HG03558 (cell line): ENCODE measurements around the gene FOXN4.

Experiments used
- ATAC-seq: cut with Tn5 transposase; IDR thresholded peaks from one replicate; pipeline ENCODE4 v1.9.1; 2021; ENCODE audit warnings: moderate number of reproducible peaks; ENCODE audit not compliant: unreplicated experiment; ENCODE audit errors: extremely low read depth

The FOXN4 gene

DNA sequence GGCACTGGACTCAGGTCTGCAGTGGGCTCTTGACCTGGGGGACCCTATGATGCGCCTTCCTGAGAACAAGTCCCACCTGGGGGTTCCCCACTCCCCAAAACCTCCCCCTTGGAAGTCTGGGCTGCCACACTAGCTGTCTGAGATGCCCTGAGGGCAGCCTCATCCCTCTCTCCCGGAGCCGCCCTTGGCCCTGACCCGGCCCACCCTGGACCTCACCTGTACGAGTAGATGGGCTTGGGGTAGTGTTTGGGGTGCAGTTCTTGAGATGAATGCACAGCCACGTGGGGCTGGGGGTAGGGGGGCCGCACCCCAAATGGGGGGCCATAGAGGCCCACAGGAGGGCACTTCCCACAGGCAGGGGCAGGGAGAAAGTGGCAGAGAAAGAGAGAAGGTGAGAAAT lies 21.9 kb downstream of the FOXN4 start:
- no peak for ATAC-seq

- ATAC-seq: no peak
Measured at GRCh38 chr12:109286652-109287051, 22.4 kb downstream of the FOXN4 start.

GRCh38 chr12:109286252-109286651 lies 22.8 kb downstream of the FOXN4 start:
- ATAC-seq: no peak

- ATAC-seq: no peak
Measured at GRCh38 chr12:109284392-109284791, 24.7 kb downstream of the FOXN4 start.

GRCh38 chr12:109281452-109281851 lies 27.6 kb downstream of the FOXN4 start:
- ATAC-seq: no peak

- no peak for ATAC-seq
Measured at GRCh38 chr12:109279525-109279924, 29.6 kb downstream of the FOXN4 start.

- ATAC-seq: no peak
Measured at GRCh38 chr12:109278912-109279311, 30.2 kb downstream of the FOXN4 start.

DNA sequence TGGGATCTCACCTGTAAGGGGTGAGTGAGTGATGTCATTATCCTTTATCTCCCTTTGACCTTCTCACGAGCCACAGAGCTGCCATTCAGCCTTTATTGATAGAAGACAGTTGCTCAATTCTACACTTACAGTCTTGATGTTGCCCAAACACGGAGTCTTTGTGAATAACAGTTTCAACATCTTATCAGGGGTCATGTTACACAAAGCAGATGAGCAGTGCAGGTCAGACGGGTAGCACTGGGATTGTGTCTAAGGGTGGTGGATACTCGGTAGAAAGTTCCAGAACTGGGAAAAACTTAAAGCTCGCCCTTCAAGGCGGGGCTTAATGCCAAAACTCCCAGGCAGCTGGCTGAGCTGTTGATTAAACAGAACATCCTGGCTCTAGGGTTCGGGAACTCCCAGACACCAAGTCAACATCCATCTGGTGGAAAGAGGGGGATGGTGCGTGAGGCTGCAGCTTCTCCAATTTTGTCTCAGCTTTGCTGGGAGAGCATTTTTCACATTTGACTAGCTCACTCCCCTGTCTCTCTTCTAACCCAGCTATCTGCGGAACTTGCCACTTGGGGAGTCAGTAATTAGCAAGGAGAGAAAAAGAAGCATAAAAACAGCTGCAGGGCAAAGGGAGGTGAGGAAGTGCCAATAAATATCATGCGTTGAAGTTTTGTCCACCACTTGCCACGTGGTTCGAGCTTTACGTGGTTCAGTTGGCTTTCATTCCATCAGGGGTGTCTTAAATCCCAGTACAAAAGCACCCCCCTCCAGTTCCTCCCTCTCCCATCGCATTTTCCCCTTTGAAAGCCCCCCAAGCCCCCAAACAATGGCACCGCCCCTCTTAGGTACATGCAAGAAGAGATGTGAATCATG lies 31.0 kb downstream of the FOXN4 start:
- ATAC-seq: no peak

GRCh38 chr12:109277255-109277898 lies 31.7 kb downstream of the FOXN4 start:
- no peak for ATAC-seq

DNA sequence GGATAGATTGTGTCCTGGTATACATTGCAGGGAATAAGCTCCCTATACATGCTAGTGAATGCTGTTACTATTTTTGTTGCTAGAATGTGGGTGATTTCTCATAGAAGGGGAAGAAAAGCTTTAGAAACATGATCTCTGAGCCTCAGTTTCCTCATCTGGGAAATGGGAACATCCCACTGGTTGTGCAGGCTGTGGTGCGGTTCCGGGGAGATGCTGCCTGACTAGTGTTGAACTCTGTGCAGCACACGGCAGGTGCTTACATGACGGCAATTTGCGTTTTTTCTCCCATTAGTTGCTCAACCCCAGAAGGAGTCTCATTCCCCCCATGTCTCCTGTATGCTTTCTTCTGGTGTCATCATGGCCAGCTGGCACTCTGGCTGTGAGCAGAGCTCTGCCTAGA lies 32.9 kb downstream of the FOXN4 start:
- no peak for ATAC-seq

DNA sequence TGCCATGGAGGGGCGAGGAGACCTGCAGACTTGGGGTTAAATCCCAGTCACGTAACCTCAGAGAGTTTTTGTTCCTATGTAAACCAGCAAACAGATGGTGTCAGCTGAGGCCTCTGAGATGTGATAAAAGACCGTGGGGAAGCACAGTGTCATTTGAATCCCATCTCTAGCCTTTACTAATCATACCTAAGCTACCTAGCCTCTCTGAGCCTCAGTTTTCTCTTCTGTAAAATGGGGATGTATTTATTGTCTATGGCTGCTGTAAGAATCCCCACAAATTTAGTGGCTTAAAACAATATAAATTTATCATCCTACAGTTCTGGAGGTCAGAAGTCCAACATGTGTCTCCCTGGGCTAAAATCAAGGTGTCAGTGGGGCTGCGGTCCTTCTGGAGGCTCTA lies 33.9 kb downstream of the FOXN4 start:
- no peak for ATAC-seq

DNA sequence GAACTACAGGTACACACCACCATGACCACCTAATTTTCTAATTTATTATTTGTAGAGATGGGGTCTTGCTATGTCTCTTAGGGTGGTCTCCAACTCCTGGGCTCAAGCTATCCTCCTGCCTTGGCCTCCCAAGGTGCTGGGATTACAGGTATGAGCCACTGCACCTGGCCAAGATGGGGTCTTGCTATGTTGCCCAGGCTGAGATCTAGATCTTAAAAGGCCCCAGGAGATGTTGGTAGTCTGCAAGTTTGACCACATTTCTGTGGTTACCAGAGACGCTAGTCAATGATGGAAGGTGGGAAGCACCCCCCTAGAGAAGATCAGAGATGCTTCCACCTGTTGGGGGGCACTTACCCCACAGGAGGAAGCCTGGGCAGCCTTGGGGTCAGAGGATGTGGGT lies 34.7 kb downstream of the FOXN4 start:
- no peak for ATAC-seq

DNA sequence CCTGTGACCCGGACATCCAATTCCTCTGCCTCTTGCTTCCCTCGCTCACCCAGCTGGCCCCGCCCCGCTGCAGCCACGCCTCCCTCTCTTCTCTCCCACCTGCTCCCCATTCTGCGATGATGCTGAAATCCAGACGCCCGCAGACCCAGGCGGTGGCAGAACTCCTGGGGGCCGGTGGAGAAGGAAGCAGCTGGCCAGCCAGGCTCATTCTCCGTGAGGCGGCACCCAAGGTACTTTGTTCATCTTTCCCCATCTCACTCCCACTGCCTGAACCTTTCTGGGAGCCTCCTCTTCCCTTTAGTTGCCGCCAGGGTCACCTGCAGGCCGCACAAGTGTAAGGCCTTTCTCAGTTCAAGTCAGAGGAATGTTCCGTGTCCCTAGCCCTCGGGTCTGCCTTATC lies 35.7 kb downstream of the FOXN4 start:
- ATAC-seq: no peak

GRCh38 chr12:109271418-109271817 lies 37.7 kb downstream of the FOXN4 start:
- ATAC-seq: no peak

DNA sequence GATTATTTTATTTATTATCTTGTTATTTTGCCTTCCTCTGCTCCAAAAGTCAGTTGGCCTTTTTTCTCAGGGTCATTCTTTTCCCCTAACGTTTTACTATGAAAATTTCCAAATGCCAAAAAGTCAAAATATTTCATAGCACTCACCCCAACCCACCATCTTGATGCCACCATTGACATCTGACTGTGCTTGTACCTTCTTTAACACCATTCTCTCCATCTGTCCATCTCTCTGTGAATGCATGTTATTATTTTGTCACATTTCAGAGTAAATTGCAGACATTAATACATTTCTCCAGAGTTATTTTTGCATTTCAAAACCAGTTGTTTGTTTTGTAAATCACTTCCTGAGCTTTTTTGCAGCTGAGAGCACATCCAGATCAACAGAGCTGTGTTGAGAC lies 38.6 kb downstream of the FOXN4 start:
- ATAC-seq: no peak

GRCh38 chr12:109269428-109269827 lies 39.7 kb downstream of the FOXN4 start:
- ATAC-seq: no peak

DNA sequence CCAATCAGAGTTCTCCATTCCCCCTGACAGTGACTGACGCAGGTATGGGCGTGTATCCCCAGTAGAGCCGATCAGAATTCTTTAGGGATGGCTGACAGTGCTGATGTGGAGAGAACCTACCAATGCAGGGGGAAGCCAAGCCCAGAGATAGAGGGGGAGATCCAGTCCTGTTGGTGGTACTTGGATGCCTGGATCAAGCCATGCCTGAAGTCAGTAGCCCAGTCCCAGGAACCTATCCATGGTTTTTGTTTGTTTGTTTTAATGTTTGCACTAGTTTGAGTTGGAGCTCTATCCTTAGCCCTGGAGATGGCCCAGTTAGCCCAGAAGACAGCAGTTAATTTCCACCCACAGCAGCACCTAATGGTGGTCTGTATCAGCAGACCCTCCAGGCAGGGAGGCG lies 40.2 kb downstream of the FOXN4 start:
- ATAC-seq: no peak

DNA sequence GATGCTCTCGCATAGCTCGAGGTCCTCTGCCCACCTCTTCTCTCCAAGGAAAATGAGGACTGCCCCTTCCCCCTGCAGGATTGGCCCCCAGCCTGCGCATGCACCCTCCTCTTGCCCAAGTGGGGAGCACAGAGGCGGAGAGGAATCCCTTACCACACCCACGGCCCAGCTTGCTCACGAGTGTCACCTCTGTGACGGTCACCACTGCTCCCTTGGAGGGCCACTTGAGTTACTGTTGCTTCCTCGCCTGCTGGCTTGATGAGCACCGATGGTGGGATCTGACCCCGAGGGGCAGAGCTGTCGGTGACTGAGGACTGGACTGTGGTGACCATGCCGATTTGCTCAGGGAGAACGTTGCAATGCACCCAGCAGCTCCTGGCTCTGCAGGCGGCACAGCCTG lies 41.7 kb downstream of the FOXN4 start:
- ATAC-seq: no peak

DNA sequence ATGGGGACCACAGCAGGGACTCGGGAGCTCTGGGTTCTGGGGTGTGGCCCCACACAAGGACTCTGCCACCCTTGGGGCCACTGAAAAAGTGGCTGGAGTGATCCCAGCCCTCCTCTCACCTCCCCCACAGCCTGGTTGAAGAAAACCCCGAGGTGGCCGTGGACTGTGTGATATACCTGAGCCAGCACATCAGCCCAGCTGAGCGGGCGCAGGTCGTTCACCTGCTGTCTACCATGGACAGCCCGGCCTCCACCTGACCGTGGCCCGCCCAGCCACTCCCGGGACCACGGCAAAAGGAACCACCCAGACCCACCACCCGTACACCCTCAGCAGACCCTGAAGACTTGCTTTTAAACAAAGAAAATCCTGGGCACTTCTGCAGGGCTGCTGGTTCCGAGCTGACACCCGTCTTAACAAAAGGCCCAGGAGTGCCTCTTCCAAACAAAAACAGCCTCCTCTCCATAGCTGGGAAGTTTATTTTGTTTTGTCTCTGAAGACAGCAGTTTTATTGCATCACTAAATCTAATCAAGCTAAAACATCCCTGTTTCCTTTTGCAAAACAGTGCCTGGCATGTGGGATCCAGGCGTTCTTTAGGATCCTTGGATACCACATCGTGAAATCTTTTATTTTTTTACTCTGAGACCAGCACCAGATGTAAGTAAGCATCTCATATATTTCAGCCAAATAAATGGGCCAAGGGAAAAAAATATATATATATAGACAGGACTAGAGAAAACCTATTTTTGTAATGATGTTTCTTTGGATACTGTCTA lies 42.8 kb downstream of the FOXN4 start:
- ATAC-seq: no peak

GRCh38 chr12:109264943-109265650 lies 44.0 kb downstream of the FOXN4 start:
- ATAC-seq: no peak
